CD4-positive, alpha-beta T cell (primary cell): ENCODE results near the gene P2RY12. TPM values are rescaled to one million over a fixed set of nuclear protein-coding genes. Genes with fewer than 3 reads are reported as not detected.

Experiments used
- ATAC-seq: fragments of 200-7000 bp; cut with Tn5 transposase; one replicate; pipeline ENCODE4 v1.10.0; 2022; ENCODE audit warnings: mild to moderate bottlenecking; ENCODE audit not compliant: poor library complexity
- CTCF ChIA-PET: fragments of 350-600 bp; sonication (Branson Sonifier 250); formaldehyde crosslinking; loops from one replicate; lab custom pipeline; 2021; ENCODE audit warnings: antibody characterized with exemption, inconsistent platforms; lab: Charles Lee
- POLR2A ChIA-PET: fragments of 350-600 bp; sonication (Branson Sonifier 250); formaldehyde crosslinking; loops from one replicate; lab custom pipeline; 2021; ENCODE audit warnings: antibody characterized with exemption, inconsistent platforms; lab: Charles Lee
- DNase-seq, 14 experiments: peaks; one replicate each; pipeline ENCODE4 v3.0.0-alpha.2; 2013 to 2020; ENCODE audit warnings: mixed read lengths in 2 of 14
- H3K27ac ChIP-seq, 2 donors: one replicate each; pipeline versions ENCODE4 v1.5.1 to v1.7.0; 2013; ENCODE audit warnings: low read length in 2 of 2, low read depth in 1 of 2, mild to moderate bottlenecking in 1 of 2
- H3K27me3 ChIP-seq, 2 experiments: 1 replicate in 1 of 2; 2 replicates in 1 of 2; pipeline versions ENCODE4 v1.6.1 to v1.7.0; 2013; ENCODE audit warnings: low read length in 2 of 2, control low read depth in 1 of 2, mild to moderate bottlenecking in 1 of 2, moderate library complexity in 1 of 2; ENCODE audit not compliant: insufficient read depth in 2 of 2, control insufficient read depth in 1 of 2
- H3K36me3 ChIP-seq: one replicate; pipeline ENCODE4 v1.6.1; 2013; ENCODE audit warnings: low read length, control low read depth; ENCODE audit not compliant: insufficient read depth
- H3K4me1 ChIP-seq: one replicate; pipeline ENCODE4 v1.6.1; 2013; ENCODE audit warnings: low read length, control low read depth; ENCODE audit not compliant: insufficient read depth
- H3K4me3 ChIP-seq: one replicate; pipeline ENCODE4 v1.5.1; 2013; ENCODE audit warnings: mild to moderate bottlenecking, low read length, moderate library complexity
- H3K9me3 ChIP-seq, 2 experiments: 1 replicate in 1 of 2; 2 replicates in 1 of 2; pipeline versions ENCODE4 v1.6.1 to v1.7.0; 2013; ENCODE audit warnings: low read length in 2 of 2, mild to moderate bottlenecking in 2 of 2, control low read depth in 1 of 2, moderate library complexity in 1 of 2; ENCODE audit not compliant: control insufficient read depth in 1 of 2, insufficient read depth in 1 of 2
- H3K27ac Mint-ChIP-seq: one replicate; pipeline ENCODE4 v1.8.0; 2020; ENCODE audit warnings: mixed read lengths
- H3K27me3 Mint-ChIP-seq: one replicate; pipeline ENCODE4 v1.8.0; 2021; ENCODE audit warnings: mixed read lengths
- H3K36me3 Mint-ChIP-seq: one replicate; pipeline ENCODE4 v1.8.0; 2021; ENCODE audit warnings: low read depth, mixed read lengths
- H3K4me1 Mint-ChIP-seq: one replicate; pipeline ENCODE4 v1.8.0; 2021; ENCODE audit warnings: low read depth, mixed read lengths
- H3K4me3 Mint-ChIP-seq: one replicate; pipeline ENCODE4 v1.8.0; 2020; ENCODE audit warnings: mild to moderate bottlenecking, mixed read lengths
- H3K9me3 Mint-ChIP-seq: one replicate; pipeline ENCODE4 v1.8.0; 2020; ENCODE audit warnings: mixed read lengths
- CTCF ChIP-seq: fragments of 200-600 bp; IDR thresholded peaks from one replicate; pipeline ENCODE4 v1.8.0; 2022; ENCODE audit warnings: antibody characterized with exemption, mild to moderate bottlenecking
- intact Hi-C, 2 experiments: fragments of 100-400 bp; cut with DNase I in 1 of 2; cut with micrococcal nuclease in 1 of 2; formaldehyde crosslinking; loops; one replicate each; pipeline versions ENCODE4 v1.15.1 to v1.9.0; 2023 to 2025; cut with DNase I, micrococcal nuclease
- total RNA-seq, 174 experiments: library from RNA in 2 of 174; stranded (reverse) in 2 of 174; gene quantifications; one replicate each; pipeline ENCODE4 v1.2.3 and lab custom pipeline; 2021 to 2026

P2RY12 gene
- total RNA-seq, 2 experiments from 2014 or later, result not detected

GRCh38 chr3:151347432-151347831 lies 37.1 kb downstream of the P2RY12 start:
- ATAC-seq (no peak), DNase-seq (peak in 3 of 14 experiments; percentile 27 to 36 (median 31))
- H3K4me3 Mint-ChIP-seq, result no peak overlapping the region
- H3K27ac Mint-ChIP-seq, result no peak overlapping the region
- Histone ChIP-seq H3K4me3 (no peak overlapping the region), H3K36me3 (no peaks in the 10 kb centered on the region), H3K27me3 (peaks cover 0 to 6% of the 10 kb centered on the region in 2 experiments), H3K27ac (no peak overlapping the region), H3K9me3 (no peaks in the 10 kb centered on the region), H3K4me1 (no peaks in the 10 kb centered on the region)
- no peaks in the 10 kb centered on the region for H3K9me3 Mint-ChIP-seq
- no peak for TF ChIP-seq CTCF
- ChIA-PET POLR2A (no interaction called here), CTCF (interaction anchor here (0.6 kb wide), 1 partner anchor 714 kb away, joined by 3 read pairs; no protein-coding TSS in a partner anchor)
- H3K36me3 Mint-ChIP-seq, result no peaks in the 10 kb centered on the region
- intact Hi-C loops, result no loop called here
- H3K27me3 Mint-ChIP-seq, result peaks cover 46% of the 10 kb centered on the region
- H3K4me1 Mint-ChIP-seq, result peaks cover 14% of the 10 kb centered on the region

- peak in 3 of 14 experiments; percentile 23 to 32 (median 23) for DNase-seq
- no peaks in the 10 kb centered on the region for H3K36me3 ChIP-seq
- no peak overlapping the region for H3K4me3 ChIP-seq
- ATAC-seq, result no peak
- ChIA-PET POLR2A (no interaction called here), CTCF (no interaction called here)
- no peaks in the 10 kb centered on the region for H3K9me3 ChIP-seq
- intact Hi-C loops, result no loop called here
- TF ChIP-seq CTCF, result no peak
- no peak overlapping the region for H3K27ac Mint-ChIP-seq
- H3K4me1 ChIP-seq, result no peaks in the 10 kb centered on the region
- H3K4me1 Mint-ChIP-seq, result peaks cover 14% of the 10 kb centered on the region
- no peak overlapping the region for H3K4me3 Mint-ChIP-seq
- H3K27me3 ChIP-seq, result peaks cover 3 to 6% of the 10 kb centered on the region in 2 experiments
- H3K9me3 Mint-ChIP-seq, result peaks cover 2% of the 10 kb centered on the region
- no peaks in the 10 kb centered on the region for H3K36me3 Mint-ChIP-seq
- H3K27ac ChIP-seq, result no peak overlapping the region
- H3K27me3 Mint-ChIP-seq, result peaks cover 40% of the 10 kb centered on the region
Observed at GRCh38 chr3:151346292-151346691, 38.3 kb downstream of the P2RY12 start.

DNA sequence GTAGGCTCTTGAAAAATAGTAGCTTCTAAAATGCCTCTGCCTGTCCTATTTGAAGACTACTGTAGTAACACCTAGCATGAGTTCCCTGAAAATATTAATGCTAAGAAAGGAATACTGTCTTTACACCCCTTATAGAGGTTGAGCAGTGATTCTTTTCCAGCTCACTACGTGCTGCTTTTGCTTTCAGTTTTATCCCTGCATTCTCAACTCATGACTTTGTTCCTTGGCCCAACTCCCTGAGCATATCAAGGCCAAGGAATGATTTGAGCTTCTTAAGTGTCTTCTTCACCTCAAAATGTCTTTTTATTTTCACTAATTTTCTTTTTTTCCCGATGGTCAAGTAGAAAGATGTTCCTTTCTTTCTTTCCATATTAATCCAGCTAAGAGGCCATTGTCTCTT lies 38.7 kb downstream of the P2RY12 start:
- Histone ChIP-seq H3K27me3 (peaks cover 3 to 6% of the 10 kb centered on the region in 2 experiments), H3K9me3 (no peaks in the 10 kb centered on the region), H3K4me3 (no peak overlapping the region), H3K4me1 (no peaks in the 10 kb centered on the region), H3K27ac (no peak overlapping the region), H3K36me3 (no peaks in the 10 kb centered on the region)
- POLR2A ChIA-PET, result no interaction called here
- no peak for TF ChIP-seq CTCF
- Mint-ChIP-seq H3K9me3 (peaks cover 2% of the 10 kb centered on the region), H3K4me1 (peaks cover 14% of the 10 kb centered on the region), H3K36me3 (no peaks in the 10 kb centered on the region), H3K27ac (no peak overlapping the region), H3K27me3 (peaks cover 40% of the 10 kb centered on the region), H3K4me3 (no peak overlapping the region)
- DNase-seq (no peak), ATAC-seq (no peak)
- intact Hi-C loops, result no loop called here
- CTCF ChIA-PET, result no interaction called here
